Panc1 (cell line): ENCODE data around the gene CLSTN2. TPM values are rescaled to one million over a fixed set of nuclear protein-coding genes. Genes with fewer than 3 reads are reported as not detected.

Experiments
- ATAC-seq: fragments of 200-7000 bp; cut with Tn5 transposase; 2 replicates; pipeline ENCODE4 v1.9.1; 2020; ENCODE audit warnings: mild to moderate bottlenecking, moderate library complexity
- BruUV-seq: library from RNA; stranded (reverse); fragments of 400-500 nt; replicated peaks from 2 replicates; lab custom pipeline; 2021; lab: Mats Ljungman, UMichigan
- CTCF ChIA-PET: fragments of 300-600 bp; sonication (Branson Sonifier 250); formaldehyde crosslinking; loops from one replicate; lab custom pipeline; 2022; ENCODE audit warnings: antibody characterized with exemption; lab: Charles Lee
- POLR2A ChIA-PET: fragments of 300-600 bp; sonication (Branson Sonifier 250); formaldehyde crosslinking; loops from one replicate; lab custom pipeline; 2022; ENCODE audit warnings: antibody characterized with exemption; lab: Charles Lee
- DNase-seq: peaks from one replicate; pipeline ENCODE4 v3.0.0-alpha.2; 2010; ENCODE audit warnings: low read depth, low spot score
- H3K27ac ChIP-seq: 2 replicates; pipeline ENCODE4 v1.5.1; 2011; ENCODE audit warnings: mild to moderate bottlenecking, low read length, inconsistent platforms
- H3K27me3 ChIP-seq: fragments of 200-500 bp; sonication (Bioruptor generic); 2 replicates; pipeline ENCODE4 v1.6.0; 2014; ENCODE audit warnings: low read length, inconsistent platforms; ENCODE audit not compliant: control insufficient read depth, insufficient read depth
- H3K36me3 ChIP-seq: fragments of 200-500 bp; sonication (Bioruptor generic); 2 replicates; pipeline ENCODE4 v1.5.1; 2014; ENCODE audit warnings: inconsistent platforms, mild to moderate bottlenecking, low read length, moderate library complexity; ENCODE audit not compliant: control insufficient read depth, insufficient read depth
- H3K4me1 ChIP-seq: 2 replicates; pipeline ENCODE4 v1.5.1; 2011; ENCODE audit warnings: inconsistent platforms, mild to moderate bottlenecking, low read length, moderate library complexity; ENCODE audit not compliant: control insufficient read depth, insufficient read depth
- H3K4me3 ChIP-seq, 2 experiments: 2 replicates each; pipeline ENCODE4 v1.5.1; 2011 to 2012; ENCODE audit warnings: low read depth in 2 of 2, low read length in 2 of 2, mild to moderate bottlenecking in 2 of 2, inconsistent platforms in 1 of 2, moderate library complexity in 1 of 2
- H3K9me3 ChIP-seq: fragments of 200-500 bp; sonication (Bioruptor generic); 2 replicates; pipeline ENCODE4 v1.5.1; 2014; ENCODE audit warnings: low read depth, mild to moderate bottlenecking, inconsistent platforms, low read length, moderate library complexity; ENCODE audit not compliant: control insufficient read depth, insufficient read depth
- CTCF ChIP-seq: fragments of 450-650 bp; IDR thresholded peaks from 2 replicates; pipeline ENCODE4 v1.5.1; 2017; ENCODE audit warnings: mild to moderate bottlenecking
- POLR2AphosphoS5 ChIP-seq: IDR thresholded peaks from 2 replicates; pipeline ENCODE4 v1.6.1; 2012; ENCODE audit warnings: mild to moderate bottlenecking, low read depth, low read length, moderate library complexity
- SIN3A ChIP-seq: IDR thresholded peaks from 2 replicates; pipeline ENCODE4 v1.6.1; 2012; ENCODE audit warnings: low read depth, mild to moderate bottlenecking, low read length, moderate library complexity, borderline replicate concordance; ENCODE audit not compliant: insufficient read depth
- TCF7L2 ChIP-seq: IDR thresholded peaks from 2 replicates; pipeline ENCODE4 v1.6.1; 2011; ENCODE audit warnings: mild to moderate bottlenecking, low read depth, low read length, inconsistent platforms
- in situ Hi-C: cut with HindIII; loops from 2 replicates; pipeline ENCODE4 v1.10.0; 2016; ENCODE audit warnings: low sequenced_read_pairs, low pct_unique_long_range_greater_than_20kb
- intact Hi-C: fragments of 100-400 bp; cut with micrococcal nuclease; formaldehyde crosslinking; loops from one replicate; pipeline ENCODE4 v1.10.0; 2022; ENCODE audit not compliant: unreplicated experiment
- total RNA-seq: library from RNA; stranded (reverse); gene quantifications from one replicate; pipeline ENCODE4 v1.2.1, GENCODE V29; 2021; ENCODE audit not compliant: unreplicated experiment
- TF ChIP-seq, protein P1 (sequence below), 2 experiments: IDR thresholded peaks; 2 replicates each; pipeline ENCODE4 v1.6.1; 2011 to 2012; ENCODE audit warnings: low read depth in 2 of 2, control low read depth in 1 of 2, low read length in 1 of 2, mild to moderate bottlenecking in 1 of 2, moderate library complexity in 1 of 2; ENCODE audit not compliant: insufficient read depth in 1 of 2

Gene CLSTN2
- total RNA-seq, 1 experiment from 2014 or later, result 0.03 TPM

DNA sequence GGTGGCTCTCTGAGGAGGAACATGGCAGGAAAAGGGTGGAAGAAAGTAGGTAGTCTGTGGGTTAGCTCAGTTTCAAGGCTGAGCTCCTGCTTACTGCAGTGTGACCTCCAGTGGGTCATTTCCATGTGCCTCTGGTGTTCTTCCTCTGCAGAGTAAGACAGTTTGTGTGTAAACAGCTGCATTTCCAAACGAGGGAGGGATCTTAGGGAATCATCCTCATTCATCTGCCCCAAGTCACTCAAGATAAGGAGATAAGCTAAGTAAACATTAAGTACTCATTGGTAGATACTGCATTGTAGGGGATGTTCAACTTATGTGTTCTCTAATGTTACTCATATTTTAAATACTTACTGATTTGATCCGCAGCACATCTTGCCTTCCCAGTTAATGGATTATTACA lies 83.6 kb downstream of the CLSTN2 start:
- Histone ChIP-seq H3K27me3 (no peaks in the 10 kb centered on the region), H3K36me3 (no peaks in the 10 kb centered on the region), H3K27ac (no peak overlapping the region), H3K4me3 (no peak overlapping the region), H3K4me1 (no peaks in the 10 kb centered on the region), H3K9me3 (no peaks in the 10 kb centered on the region)
- in situ Hi-C loops, result no loop called here
- ChIA-PET CTCF (no interaction called here), POLR2A (no interaction called here)
- intact Hi-C loops, result no loop called here
- no peak for DNase-seq
- no peak for ATAC-seq
- BruUV-seq, result no TSS peak
- no peak for TF ChIP-seq POLR2AphosphoS5
- no peak for TF ChIP-seq CTCF
- TF ChIP-seq, protein P1, sequence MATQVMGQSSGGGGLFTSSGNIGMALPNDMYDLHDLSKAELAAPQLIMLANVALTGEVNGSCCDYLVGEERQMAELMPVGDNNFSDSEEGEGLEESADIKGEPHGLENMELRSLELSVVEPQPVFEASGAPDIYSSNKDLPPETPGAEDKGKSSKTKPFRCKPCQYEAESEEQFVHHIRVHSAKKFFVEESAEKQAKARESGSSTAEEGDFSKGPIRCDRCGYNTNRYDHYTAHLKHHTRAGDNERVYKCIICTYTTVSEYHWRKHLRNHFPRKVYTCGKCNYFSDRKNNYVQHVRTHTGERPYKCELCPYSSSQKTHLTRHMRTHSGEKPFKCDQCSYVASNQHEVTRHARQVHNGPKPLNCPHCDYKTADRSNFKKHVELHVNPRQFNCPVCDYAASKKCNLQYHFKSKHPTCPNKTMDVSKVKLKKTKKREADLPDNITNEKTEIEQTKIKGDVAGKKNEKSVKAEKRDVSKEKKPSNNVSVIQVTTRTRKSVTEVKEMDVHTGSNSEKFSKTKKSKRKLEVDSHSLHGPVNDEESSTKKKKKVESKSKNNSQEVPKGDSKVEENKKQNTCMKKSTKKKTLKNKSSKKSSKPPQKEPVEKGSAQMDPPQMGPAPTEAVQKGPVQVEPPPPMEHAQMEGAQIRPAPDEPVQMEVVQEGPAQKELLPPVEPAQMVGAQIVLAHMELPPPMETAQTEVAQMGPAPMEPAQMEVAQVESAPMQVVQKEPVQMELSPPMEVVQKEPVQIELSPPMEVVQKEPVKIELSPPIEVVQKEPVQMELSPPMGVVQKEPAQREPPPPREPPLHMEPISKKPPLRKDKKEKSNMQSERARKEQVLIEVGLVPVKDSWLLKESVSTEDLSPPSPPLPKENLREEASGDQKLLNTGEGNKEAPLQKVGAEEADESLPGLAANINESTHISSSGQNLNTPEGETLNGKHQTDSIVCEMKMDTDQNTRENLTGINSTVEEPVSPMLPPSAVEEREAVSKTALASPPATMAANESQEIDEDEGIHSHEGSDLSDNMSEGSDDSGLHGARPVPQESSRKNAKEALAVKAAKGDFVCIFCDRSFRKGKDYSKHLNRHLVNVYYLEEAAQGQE (IDR thresholded peaks at IDR 0.05; ENCODE audit: insufficient read depth in 1 of 2, low read depth in 2 of 2, low read length in 1 of 2), result no peak
- TF ChIP-seq TCF7L2, result no peak
- no peak for TF ChIP-seq SIN3A

DNA sequence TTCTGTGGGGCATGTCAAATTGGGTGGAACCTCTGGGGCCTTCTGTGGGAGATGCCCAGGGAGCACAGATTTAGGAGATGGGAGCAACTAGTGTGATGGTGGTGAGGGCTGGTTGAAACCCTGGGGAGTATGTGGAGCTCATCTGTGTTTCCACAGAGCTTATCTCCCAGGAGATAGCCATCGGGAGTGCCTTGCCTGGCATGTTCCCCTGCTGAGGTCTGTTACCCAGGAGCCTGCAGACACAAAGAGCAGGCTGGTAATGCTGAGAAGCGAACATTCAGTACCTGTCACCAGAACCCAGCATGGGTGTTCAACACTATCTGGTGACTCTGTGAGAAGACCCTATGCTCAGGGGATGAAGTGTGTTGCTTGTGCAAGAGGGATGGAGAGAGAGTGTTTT lies 85.0 kb downstream of the CLSTN2 start:
- TF ChIP-seq POLR2AphosphoS5, result no peak
- no peak for TF ChIP-seq SIN3A
- H3K4me3 ChIP-seq, result no peak overlapping the region
- ChIA-PET CTCF (no interaction called here), POLR2A (no interaction called here)
- no peaks in the 10 kb centered on the region for H3K9me3 ChIP-seq
- no peaks in the 10 kb centered on the region for H3K27me3 ChIP-seq
- in situ Hi-C loops (no loop called here), intact Hi-C loops (no loop called here)
- ATAC-seq (no peak), DNase-seq (no peak)
- no peaks in the 10 kb centered on the region for H3K36me3 ChIP-seq
- H3K4me1 ChIP-seq, result no peaks in the 10 kb centered on the region
- BruUV-seq, result no TSS peak
- no peak overlapping the region for H3K27ac ChIP-seq

GRCh38 chr3:140020541-140020940 lies 85.6 kb downstream of the CLSTN2 start:
- no peaks in the 10 kb centered on the region for H3K27me3 ChIP-seq
- ChIA-PET POLR2A (no interaction called here), CTCF (no interaction called here)
- no peak overlapping the region for H3K4me3 ChIP-seq
- intact Hi-C loops, result no loop called here
- no peaks in the 10 kb centered on the region for H3K4me1 ChIP-seq
- no peak for TF ChIP-seq SIN3A
- TF ChIP-seq POLR2AphosphoS5, result no peak
- TF ChIP-seq CTCF, result no peak
- TF ChIP-seq TCF7L2, result no peak
- TF ChIP-seq, protein P1 (IDR thresholded peaks at IDR 0.05; ENCODE audit: insufficient read depth in 1 of 2, low read depth in 2 of 2, low read length in 1 of 2), result no peak
- DNase-seq, result no peak
- BruUV-seq, result no TSS peak
- H3K27ac ChIP-seq, result no peak overlapping the region
- no peaks in the 10 kb centered on the region for H3K36me3 ChIP-seq
- no peaks in the 10 kb centered on the region for H3K9me3 ChIP-seq
- in situ Hi-C loops, result no loop called here
- no peak for ATAC-seq
